AG08395 (cell line): ENCODE results near the gene IFTAP.

Experiments used
- DNase-seq: peaks from one replicate; pipeline ENCODE4 v3.0.0; 2012; ENCODE audit warnings: mixed read lengths, low spot score

IFTAP gene

DNA sequence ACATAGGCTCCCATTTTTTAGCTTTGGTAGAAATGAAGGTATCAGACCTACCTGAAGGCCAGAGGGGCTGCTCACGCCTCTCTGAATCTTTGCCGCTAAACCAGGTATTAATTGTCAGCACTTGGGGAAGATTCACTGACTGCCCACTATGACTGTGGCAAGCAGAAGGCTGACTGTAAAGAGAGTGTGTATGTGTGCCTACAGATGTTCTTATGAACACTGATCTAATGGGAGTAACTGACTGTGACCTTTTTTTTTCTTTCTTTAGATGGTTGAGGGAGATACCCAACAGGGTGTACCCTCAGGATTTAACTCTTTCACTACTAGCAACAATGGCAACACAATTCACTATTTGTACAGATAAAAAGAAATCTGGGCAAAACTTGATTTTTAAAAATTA lies 3.7 kb downstream of the IFTAP start, which contains the start of gene RAG2:
Gene RAG2, minus strand, starts transcription at position 186 of the 400 bp plus-strand sequence. CDS start 4,068 bp downstream, outside the sequence.
- DNase-seq, result no peak

DNA sequence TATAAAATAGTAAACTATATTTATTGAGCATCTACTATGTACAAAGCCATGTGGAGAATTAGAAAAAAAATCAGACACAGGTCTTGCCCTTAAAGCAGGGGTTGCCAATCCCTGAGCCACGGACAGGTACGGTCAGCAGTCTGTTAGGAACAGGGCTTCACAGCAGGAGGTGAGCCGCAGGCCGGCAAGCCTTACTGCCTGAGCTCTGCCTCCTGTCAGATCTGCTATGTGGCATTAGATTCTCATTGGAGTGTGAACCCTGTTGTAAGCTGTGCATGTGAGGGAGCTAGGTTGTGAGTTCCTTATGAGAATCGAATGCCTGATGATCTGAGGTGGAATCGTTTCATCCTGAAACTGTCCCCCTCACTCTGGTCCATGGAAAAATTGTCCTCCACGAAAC lies 5.9 kb downstream of the IFTAP start:
- no peak for DNase-seq

DNA sequence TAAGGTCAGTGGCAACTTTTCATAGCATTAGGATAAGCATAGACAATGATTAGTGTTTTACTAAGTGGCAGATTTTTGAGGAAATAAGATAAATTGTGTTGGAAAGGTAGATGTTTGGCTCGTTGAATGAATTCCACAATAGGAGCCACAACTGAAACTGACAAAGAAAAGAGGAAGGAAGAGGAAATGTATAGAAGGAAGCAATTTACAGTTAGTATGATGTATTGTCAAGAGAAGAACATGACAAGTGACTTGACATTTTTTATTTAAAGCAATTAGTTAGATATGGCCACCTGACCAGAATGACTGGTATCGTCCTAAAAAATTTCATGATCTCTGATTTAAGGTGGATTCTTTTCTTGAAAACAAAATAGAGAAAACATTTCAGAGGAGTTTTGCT lies 6.9 kb downstream of the IFTAP start:
- no peak for DNase-seq

DNA sequence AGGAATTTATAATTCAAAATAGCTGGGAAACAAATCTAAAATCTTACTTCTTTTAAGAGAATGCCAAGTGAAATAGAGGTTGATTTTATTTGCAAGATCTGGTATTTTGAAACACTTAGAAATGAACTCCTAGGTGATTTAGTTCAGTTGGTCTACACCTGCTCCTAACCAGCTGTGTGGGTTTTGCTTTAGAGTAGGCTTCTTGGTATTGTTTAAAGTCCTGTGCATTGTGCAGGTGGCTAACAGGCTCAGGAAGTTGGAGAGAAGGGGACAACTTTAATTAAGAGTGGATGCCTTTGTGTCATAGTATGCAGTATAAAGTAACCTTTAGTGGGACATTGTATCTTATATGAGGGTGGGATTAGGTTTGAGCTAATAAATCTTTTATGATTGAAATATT lies 7.8 kb downstream of the IFTAP start:
- no peak for DNase-seq

DNA sequence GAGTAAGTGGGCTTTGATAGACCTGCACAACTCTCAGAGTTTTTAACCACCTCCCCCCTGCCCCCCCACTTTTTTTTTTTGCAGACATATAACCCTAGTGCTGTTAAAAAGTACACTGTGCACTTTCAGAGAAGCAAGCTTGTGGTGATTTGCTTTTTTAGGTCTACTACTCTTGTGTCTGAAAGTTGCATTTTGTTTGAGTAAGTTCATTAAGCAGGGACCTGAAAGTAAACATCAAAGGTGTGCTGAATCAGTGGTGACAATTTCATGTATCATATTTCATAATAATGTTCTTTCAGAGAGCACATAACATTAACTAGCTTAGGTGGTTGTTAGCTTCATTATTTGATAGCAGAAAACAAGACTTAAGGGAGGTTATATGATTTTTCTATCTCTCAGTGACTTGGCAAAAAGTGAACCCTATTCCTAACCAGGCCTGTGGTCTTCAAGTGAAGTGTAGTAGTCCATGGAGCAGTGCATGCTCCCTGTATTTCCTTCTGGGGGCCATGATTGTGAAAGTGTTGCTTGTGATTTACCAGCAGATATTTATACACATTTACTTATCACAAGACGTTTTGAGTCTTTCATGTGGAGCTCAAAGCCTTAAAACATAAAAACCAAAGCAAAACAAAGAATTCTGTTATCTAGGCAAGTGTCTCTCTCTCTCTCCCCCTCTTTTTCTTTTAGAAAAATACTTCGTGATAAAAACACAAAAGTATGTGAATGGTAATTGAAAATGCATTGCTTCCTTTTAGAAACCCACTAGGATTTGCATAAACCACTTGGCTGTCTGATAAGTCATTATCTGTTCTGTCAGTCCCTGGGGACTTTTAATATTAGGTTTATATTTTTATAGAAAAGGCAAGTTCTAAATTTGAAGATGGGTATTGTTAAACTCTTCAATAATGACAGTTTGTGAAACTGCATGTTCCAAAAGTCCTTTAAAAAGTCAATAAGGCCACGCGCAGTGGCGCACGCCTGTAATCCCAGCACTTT lies 11.2 kb downstream of the IFTAP start:
- DNase-seq, result no peak

DNA sequence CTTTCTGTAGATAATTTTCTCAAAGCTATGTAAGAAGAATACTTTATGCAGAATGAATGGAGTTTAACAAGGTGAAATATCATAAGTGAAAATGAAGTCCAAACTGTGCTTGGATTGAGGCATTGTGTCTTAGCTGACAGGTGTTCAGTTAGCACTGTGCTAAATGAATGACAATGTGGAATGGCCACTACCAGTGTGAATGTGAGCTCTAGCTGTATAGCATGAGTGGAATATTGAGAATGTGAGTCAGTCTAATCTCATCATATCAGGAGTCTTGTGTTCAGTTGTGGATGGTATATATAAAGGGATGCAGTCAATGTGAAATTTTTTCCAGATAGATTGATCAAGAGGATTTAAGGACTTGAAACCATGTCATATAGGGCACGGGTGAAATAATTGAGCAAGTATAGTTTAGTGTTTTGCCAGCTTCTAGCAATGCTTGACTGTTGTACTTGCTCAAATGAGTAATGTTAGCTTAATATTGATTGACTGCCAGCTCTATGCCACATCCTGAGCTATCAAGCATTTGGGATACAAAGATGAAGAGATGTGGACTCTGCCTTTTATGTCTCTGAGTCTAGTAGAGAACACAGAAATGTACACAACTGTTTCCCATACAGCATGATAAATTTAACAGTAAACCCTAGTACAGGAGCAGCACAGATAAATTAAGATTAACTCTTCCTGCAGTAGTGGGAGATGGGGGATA lies 14.3 kb downstream of the IFTAP start:
- DNase-seq, result no peak

DNA sequence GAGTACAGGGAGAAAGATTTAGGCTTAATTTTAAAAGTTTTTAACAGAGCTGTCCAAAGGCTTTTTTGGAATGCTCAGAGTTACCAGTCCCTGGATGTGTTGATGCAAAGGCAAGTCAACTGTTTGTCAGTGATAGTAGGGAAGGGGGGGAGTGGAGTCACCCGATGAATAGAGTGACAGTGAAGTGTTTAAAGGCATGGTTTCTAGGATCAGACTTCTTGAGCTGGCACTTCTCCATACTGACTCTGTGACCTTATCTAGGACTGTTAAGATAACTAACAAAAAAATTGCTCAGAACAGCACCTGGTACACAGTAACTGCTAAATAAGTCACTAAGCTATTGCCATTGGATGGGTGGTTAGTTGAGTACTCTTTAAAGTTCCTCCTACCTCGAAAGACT lies 15.1 kb downstream of the IFTAP start:
- DNase-seq, result no peak

DNA sequence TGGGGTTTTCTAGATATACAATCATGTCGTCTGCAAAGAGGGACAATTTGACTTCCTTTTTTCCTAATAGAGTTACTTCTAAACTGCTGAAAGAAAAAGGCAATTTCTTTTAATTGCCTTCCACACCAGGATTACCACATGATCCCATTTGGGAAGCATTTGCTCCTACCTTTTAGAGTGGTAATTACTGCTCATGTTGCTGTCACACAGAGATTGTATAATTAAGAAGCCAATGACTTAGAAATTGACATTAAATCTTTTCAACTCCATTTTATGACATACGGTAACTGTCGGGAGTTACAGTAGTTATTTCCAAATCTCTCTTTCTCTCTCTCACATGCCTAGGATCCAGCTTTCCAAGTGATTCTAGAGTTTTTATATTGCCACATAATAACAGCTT lies 21.5 kb downstream of the IFTAP start:
- DNase-seq, result no peak

DNA sequence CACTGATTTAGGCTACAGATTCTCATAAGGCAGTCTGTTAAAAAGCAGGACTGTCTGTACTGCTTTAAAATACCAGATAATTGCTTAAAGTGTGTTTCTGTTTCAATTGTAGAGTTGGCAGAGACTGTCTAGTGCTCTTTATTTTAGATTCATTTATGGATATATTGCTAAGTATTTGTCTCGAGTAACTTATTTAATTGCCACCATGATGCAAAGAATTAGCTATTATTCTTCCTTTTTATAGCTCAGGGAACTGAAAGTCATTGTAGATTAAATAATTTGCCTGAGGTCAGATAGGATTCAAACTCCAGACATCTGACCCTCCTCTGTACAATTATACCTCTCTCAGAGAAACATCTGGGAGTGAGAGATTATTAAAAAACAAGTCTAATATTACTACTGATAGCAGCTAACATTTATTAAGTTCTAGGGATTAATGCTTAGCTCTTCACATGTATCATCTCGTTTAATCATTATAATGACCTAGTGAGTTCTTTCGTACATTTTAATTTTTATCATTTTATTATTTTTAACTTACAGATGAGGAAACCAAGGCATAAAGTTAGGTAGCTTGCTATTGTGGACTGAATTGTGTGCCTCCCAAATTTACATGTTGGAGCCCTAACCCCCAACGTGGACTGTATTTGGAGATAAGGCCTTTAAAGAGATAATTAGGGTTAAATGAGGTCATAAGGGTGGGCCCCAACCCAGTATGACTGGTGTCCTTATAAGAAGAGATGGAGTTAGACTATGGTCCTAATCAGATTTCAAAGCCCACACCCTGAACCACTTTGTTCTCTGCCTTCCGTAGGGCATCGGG lies 23.5 kb downstream of the IFTAP start:
- DNase-seq, result no peak

DNA sequence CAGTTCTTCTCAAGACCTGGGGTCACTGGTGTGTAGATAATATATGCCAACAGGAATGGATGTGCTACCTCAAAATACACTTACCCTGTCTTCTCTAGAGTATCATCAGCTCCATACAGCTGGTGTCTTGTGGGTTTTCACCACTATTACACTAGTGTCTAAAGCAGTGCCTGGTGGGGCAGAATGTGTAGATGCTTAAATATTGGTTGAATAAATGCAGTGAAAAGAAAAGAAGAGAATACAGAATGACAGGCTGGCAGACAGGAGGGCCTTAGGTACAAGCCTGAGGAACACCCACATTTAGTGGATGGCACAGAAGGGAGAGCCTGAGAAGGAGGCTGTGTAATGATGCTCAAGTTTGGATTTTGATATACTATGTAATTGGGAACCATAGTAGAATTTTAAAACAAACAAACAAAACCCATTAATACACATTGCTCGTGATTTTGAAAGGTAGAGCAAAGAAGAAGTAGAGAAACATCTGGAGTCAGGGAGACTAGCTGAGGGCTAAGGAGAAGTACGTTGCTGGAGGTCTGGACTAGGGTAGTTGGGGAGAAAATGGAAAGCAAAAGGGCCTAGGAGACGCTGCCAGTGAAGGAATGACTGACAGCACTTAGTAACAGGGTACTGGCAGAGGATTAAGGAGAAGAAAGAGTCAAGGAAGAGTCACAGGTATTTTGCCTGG lies 24.2 kb downstream of the IFTAP start:
- DNase-seq, result no peak

DNA sequence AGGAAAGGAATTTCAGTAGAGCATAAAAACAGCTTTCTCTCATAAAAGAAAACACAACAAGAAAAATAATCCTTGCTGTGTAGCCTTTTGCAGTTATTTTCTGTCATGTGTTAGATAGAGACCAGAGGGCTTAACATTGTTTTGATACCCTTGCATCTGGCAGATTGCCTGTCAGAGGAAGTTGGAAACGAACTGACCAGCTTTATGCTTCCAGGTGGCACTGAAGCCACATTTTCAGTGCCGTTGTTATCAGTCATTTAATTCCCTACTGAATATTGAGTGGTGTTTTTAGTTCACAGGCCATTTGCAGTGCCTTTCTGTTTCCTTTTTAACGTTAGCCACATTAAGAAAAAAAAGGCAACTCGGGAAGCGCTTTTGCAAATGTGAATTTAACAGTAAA lies 25.2 kb downstream of the IFTAP start:
- no peak for DNase-seq

DNA sequence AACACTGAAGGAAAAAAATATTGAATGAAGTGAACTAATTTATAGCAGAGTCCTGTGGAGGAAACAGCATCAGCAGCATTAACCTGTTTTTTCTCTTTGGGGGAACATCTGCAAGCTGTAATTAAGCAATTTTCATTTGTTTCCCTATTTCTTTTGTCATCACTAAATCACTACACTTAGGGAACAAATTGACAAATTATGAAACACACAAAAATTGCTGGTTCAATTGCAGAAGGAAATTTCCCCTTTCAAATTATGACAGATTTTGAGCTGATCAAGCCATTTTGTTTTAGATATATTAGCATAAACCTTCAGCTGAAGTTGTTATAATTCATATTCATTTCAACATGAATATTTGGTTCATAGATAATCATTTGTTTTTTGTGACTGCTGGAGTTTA lies 25.9 kb downstream of the IFTAP start:
- DNase-seq, result no peak

DNA sequence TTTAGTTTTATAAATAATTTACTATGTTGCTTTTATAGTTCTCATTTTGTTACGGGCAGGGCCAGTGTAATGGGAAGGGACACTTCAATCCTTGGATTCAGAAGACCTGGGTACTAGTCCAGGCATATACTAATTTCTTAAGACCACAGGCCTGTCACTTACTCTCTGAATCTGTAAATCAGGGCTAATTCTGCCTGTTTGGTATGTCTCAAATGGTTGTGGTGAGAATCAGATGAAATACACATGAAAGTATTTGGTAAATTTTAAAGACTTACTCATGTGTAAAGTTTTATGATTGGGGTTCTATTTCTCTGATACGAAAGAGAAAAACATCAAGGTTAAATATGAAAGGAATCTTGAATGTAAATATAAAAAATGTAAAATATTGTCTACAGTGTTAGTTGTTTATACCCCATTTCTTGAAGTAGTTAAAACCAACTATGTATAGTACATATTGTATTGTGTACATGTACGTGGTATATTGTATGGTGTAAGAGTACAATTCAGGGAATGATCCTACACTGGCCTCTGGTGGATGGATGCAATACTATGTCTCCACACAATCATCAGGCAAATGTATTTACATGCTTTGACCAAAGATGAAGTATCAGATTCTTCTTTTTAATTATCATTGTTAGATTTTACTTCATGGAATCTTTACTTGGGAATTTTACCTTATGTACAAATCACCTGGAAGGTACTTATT lies 28.3 kb downstream of the IFTAP start:
- peak; percentile 39 for DNase-seq

DNA sequence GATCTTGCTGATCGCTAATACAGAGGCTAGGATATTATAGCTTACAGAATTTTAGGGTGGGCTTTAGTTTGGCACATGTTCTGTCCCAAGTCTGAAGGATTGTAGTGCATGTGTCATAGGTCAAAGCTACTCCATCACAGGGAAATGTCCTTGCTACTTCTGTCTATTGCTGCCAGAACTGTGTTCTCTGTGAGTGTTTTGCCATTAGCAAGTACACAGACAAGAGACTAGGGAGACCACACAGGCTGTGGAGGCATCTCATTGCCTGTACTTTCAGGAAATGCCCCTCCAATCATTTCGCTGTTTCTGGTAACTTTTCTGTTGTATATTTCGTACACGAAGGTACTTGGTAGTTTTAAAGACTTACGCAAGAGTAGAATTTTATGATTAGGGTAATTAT lies 29.2 kb downstream of the IFTAP start:
- no peak for DNase-seq

DNA sequence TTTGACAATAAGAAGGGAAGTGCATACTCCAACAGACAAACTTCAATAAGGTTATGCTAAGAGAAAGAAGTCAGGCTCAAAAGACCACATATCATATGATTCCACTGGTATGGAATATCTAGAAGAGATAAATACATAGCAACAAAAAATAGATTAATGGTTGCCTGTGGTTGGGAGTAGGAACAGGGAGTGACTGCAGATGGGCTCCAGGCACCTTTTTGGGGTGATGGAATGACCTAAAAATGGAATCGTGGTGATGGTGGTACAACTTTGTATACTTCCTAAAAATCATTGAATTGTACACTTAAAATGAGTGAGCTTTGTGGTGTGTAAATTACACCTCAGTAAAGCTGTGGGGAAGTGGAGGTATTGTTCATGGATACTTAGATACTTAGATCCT lies 32.7 kb downstream of the IFTAP start:
- DNase-seq, result no peak

DNA sequence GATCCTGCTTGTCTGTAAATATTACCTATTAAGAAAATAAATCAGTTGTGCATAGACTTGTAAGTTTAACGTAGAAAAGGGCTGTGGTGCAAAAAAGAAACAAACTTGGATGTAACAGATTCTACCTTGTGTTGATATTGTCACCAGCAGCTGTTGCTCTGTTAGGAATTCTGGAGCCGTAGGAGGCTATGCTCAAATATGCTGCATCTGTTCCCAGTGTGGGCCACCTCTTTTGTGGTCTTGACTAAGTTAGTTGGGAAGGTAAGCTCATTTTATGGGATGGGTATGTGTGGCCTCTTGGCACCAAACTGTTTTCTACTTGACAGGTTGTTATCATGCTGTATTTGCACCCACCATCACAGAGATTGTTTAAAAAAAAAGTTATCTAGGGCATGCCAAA lies 33.2 kb downstream of the IFTAP start:
- DNase-seq, result no peak

DNA sequence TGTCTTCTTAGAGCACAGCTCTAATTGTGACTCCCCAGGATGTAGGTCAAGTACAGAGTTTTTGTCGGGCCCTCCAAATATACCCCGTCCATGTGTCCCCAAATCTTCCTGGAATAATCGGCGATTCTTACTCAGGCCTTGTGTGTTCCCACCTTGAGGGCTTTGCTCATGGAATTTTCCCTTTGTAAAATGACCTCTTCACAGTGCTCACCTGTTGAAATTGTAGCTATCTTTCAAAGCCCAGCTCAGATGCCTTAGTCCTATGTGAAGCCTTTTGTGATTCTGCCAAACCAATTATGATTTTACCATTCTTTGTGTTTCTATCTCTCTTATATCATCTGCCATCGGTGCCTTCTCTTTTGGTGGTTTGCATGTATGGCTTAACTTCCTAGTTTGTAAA lies 33.8 kb downstream of the IFTAP start:
- no peak for DNase-seq

DNA sequence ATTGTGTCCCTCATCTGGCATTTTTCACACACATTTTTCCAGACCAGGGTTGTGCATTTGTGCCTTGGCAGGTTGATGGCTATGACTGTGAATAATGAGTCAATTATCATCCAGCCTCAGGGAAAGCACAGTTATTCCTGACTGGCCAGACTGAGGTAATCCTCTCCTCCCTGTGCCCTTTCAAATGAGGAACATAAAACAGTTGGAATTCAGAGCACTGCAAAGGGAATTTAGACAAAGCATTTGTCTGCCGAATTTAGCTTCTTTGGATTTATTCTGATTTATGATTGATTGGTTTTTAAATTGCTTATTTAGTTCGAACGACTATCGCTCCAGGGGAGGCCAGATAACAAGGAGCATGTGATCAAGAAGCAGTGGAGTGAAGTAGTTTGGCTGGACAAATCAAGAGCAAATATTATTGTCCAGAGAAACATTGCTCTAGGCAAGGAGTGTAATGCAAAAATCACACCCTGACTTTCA lies 34.5 kb downstream of the IFTAP start:
- DNase-seq, result no peak

DNA sequence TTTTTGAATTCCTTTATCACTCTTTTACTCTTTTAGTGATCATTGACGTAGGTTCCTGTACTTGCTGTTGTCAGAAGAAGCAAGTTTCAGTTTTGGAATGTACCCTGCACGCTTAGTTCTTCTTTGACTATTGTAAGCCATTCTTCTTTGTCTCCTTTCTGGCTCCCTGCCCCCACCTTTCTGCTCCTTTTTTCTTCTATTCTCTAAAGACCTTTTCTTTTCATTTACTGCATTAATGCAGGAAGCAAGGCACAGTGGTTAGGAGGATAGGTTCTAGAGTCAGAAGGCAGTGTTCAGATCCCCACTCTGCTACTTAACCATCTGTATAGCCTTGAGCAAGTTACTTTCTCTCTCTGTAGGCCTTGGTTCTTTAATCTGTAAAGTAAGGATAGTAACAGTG lies 37.5 kb downstream of the IFTAP start:
- no peak for DNase-seq

DNA sequence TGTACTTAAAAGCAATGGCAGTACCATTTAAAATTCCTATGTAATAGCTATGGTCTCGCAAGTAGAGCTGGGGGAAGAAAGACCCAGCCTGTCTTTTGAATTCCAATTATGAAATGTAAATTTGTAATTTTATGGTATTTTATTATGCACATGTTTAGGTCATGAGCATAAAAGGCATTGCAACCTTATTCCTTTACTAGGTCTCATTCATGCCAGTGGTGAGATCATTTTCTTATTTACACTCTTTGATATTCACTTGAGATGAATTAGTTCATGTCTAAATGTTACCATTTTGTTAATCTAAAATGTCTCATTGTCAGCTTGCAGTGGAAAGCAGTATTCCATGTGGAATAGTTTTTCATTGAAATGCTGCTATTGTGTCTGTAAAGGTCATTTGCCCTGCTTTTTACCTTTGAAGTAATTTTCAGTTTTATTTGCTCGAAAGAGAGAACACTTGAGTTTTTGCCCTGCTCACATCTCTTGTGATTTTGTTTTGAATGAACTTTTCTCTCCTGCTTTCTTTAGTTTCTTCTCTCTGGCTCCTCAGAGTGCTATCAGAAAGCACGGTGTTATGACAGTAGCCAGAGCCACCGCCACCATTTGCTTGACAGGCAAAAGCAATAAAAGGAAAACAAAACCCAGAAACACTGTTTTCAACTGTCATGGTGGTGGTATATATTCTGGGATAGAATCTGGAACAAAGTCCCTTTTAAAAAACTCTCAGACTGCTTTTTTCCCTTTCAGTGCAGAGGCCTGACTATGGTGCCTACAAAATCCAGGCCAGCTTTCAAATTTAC lies 41.0 kb downstream of the IFTAP start:
- no peak for DNase-seq
